GM23248 (cell line): ENCODE data around the gene NUP210.

Source experiments
- EZH2 ChIP-seq: fragments of 200-600 bp; sonication (generic); IDR thresholded peaks from 2 replicates; pipeline ENCODE4 v1.6.1; 2018; ENCODE audit warnings: antibody characterized with exemption, mild to moderate bottlenecking; ENCODE audit not compliant: insufficient read depth, poor library complexity, severe bottlenecking
- EZH2phosphoT487 ChIP-seq: fragments of 200-600 bp; sonication (generic); IDR thresholded peaks from 2 replicates; pipeline ENCODE4 v1.6.1; 2018; ENCODE audit warnings: antibody characterized with exemption, moderate library complexity, mild to moderate bottlenecking, low read depth; ENCODE audit not compliant: insufficient read depth

GRCh38 chr3:13268120-13268519 lies 152.0 kb downstream of the NUP210 start:
- no peak for TF ChIP-seq EZH2
- no peak for TF ChIP-seq EZH2phosphoT487
